HEK293 (cell line): Measurements from ENCODE around the gene TLCD3B.

Experiments
- CTCF ChIA-PET: fragments of 350-600 bp; formaldehyde crosslinking; extraction: SDS; loops from one replicate; lab custom pipeline; 2021; ENCODE audit warnings: antibody characterized with exemption; lab: Yijun Ruan, JAX
- POLR2A ChIA-PET: fragments of 300-600 bp; formaldehyde crosslinking; extraction: SDS; loops from one replicate; lab custom pipeline; 2020; ENCODE audit warnings: antibody characterized with exemption, inconsistent platforms; lab: Yijun Ruan, JAX
- H3K27ac ChIP-seq: fragments of 200-500 bp; sonication (Bioruptor generic); 2 replicates; pipeline ENCODE4 v1.5.1; 2014; ENCODE audit warnings: low read depth, low read length, control low read depth, inconsistent platforms; ENCODE audit errors: extremely low read depth
- H3K36me3 ChIP-seq, 2 experiments: fragments of 200-500 bp in 1 of 2; sonication (Bioruptor generic) in 1 of 2; 1 replicate in 1 of 2; 2 replicates in 1 of 2; pipeline ENCODE4 v1.5.1; 2014 to 2017; ENCODE audit warnings: inconsistent platforms in 2 of 2, low read length in 2 of 2; ENCODE audit not compliant: control insufficient read depth in 2 of 2, insufficient read depth in 1 of 2
- H3K4me1 ChIP-seq: fragments of 200-500 bp; sonication (Bioruptor generic); 2 replicates; pipeline ENCODE4 v1.5.1; 2014; ENCODE audit warnings: mild to moderate bottlenecking, low read length, inconsistent platforms; ENCODE audit not compliant: control insufficient read depth, insufficient read depth
- H3K4me3 ChIP-seq: 2 replicates; pipeline ENCODE4 v1.5.1; 2011; ENCODE audit warnings: low read depth, mild to moderate bottlenecking, control low read depth, low read length, moderate library complexity
- H3K9me3 ChIP-seq: fragments of 200-500 bp; sonication (Bioruptor generic); 2 replicates; pipeline ENCODE4 v1.5.1; 2014; ENCODE audit warnings: low read depth, low read length, inconsistent platforms; ENCODE audit not compliant: control insufficient read depth, insufficient read depth
- KLF8 ChIP-seq: fragments of 450-650 bp; formaldehyde crosslinking; IDR thresholded peaks from 2 replicates; pipeline ENCODE4 v1.5.1; 2016; ENCODE audit warnings: missing biosample characterization, missing genetic modification characterization
- MYNN ChIP-seq: fragments of 450-650 bp; formaldehyde crosslinking; IDR thresholded peaks from 2 replicates; pipeline ENCODE4 v1.5.1; 2016; ENCODE audit warnings: missing biosample characterization, missing genetic modification characterization, borderline replicate concordance
- SCRT1 ChIP-seq: fragments of 450-650 bp; formaldehyde crosslinking; IDR thresholded peaks from 2 replicates; pipeline ENCODE4 v1.5.1; 2016; ENCODE audit warnings: missing biosample characterization, missing genetic modification characterization, borderline replicate concordance
- ZBTB20 ChIP-seq: fragments of 450-650 bp; formaldehyde crosslinking; IDR thresholded peaks from 2 replicates; pipeline ENCODE4 v1.5.1; 2016; ENCODE audit warnings: missing biosample characterization, missing genetic modification characterization
- ZFHX2 ChIP-seq: fragments of 450-650 bp; formaldehyde crosslinking; conservative IDR thresholded peaks from 2 replicates; pipeline ENCODE4 v1.5.1; 2016; ENCODE audit warnings: missing biosample characterization, missing genetic modification characterization
- ZIC2 ChIP-seq: fragments of 450-650 bp; formaldehyde crosslinking; IDR thresholded peaks from 2 replicates; pipeline ENCODE4 v1.5.1; 2016; ENCODE audit warnings: missing biosample characterization, missing genetic modification characterization
- ZNF155 ChIP-seq: fragments of 450-650 bp; formaldehyde crosslinking; IDR thresholded peaks from 2 replicates; pipeline ENCODE4 v1.5.1; 2016; ENCODE audit warnings: missing biosample characterization, missing genetic modification characterization
- ZNF169 ChIP-seq: fragments of 450-650 bp; formaldehyde crosslinking; IDR thresholded peaks from 2 replicates; pipeline ENCODE4 v1.5.1; 2016; ENCODE audit warnings: missing biosample characterization, missing genetic modification characterization
- ZNF175 ChIP-seq: fragments of 450-650 bp; formaldehyde crosslinking; IDR thresholded peaks from 2 replicates; pipeline ENCODE4 v1.5.1; 2016; ENCODE audit warnings: missing biosample characterization, missing genetic modification characterization
- ZNF214 ChIP-seq: fragments of 450-650 bp; formaldehyde crosslinking; IDR thresholded peaks from 2 replicates; pipeline ENCODE4 v1.5.1; 2017; ENCODE audit warnings: missing biosample characterization, mild to moderate bottlenecking, missing genetic modification characterization, borderline replicate concordance
- ZNF266 ChIP-seq: fragments of 450-650 bp; formaldehyde crosslinking; IDR thresholded peaks from 2 replicates; pipeline ENCODE4 v1.5.1; 2016; ENCODE audit warnings: missing biosample characterization, missing genetic modification characterization, low read depth
- ZNF324 ChIP-seq: fragments of 450-650 bp; formaldehyde crosslinking; IDR thresholded peaks from 2 replicates; pipeline ENCODE4 v1.5.1; 2016; ENCODE audit warnings: missing biosample characterization, missing genetic modification characterization
- ZNF473 ChIP-seq: fragments of 450-650 bp; formaldehyde crosslinking; IDR thresholded peaks from 2 replicates; pipeline ENCODE4 v1.5.1; 2017; ENCODE audit warnings: missing biosample characterization, missing genetic modification characterization
- ZNF521 ChIP-seq: fragments of 450-650 bp; formaldehyde crosslinking; IDR thresholded peaks from 2 replicates; pipeline ENCODE4 v1.5.1; 2017; ENCODE audit warnings: missing biosample characterization, mild to moderate bottlenecking, missing genetic modification characterization
- ZNF555 ChIP-seq: fragments of 450-650 bp; formaldehyde crosslinking; conservative IDR thresholded peaks from 2 replicates; pipeline ENCODE4 v1.5.1; 2017; ENCODE audit warnings: missing biosample characterization, mild to moderate bottlenecking, missing genetic modification characterization, inconsistent platforms
- ZNF560 ChIP-seq: fragments of 450-650 bp; formaldehyde crosslinking; IDR thresholded peaks from 2 replicates; pipeline ENCODE4 v1.5.1; 2017; ENCODE audit warnings: missing biosample characterization, missing genetic modification characterization, borderline replicate concordance
- ZNF621 ChIP-seq: fragments of 450-650 bp; formaldehyde crosslinking; IDR thresholded peaks from 2 replicates; pipeline ENCODE4 v1.5.1; 2017; ENCODE audit warnings: missing biosample characterization, missing genetic modification characterization
- ZNF658 ChIP-seq: fragments of 450-650 bp; formaldehyde crosslinking; IDR thresholded peaks from 2 replicates; pipeline ENCODE4; 2016; ENCODE audit warnings: missing biosample characterization, missing genetic modification characterization
- ZNF677 ChIP-seq: fragments of 450-650 bp; IDR thresholded peaks from 2 replicates; pipeline ENCODE4 v1.5.0; 2018; ENCODE audit warnings: missing biosample characterization, mild to moderate bottlenecking, missing genetic modification characterization, moderate library complexity
- ZSCAN30 ChIP-seq: fragments of 450-650 bp; IDR thresholded peaks from 2 replicates; pipeline ENCODE4 v1.5.1; 2018; ENCODE audit warnings: missing biosample characterization, mild to moderate bottlenecking, missing genetic modification characterization, moderate library complexity
- TF ChIP-seq, protein P1 (sequence below): fragments of 450-650 bp; formaldehyde crosslinking; IDR thresholded peaks from 2 replicates; pipeline ENCODE4 v1.5.1; 2016; ENCODE audit warnings: missing biosample characterization, missing genetic modification characterization
- TF ChIP-seq, protein P2 (sequence below): fragments of 450-650 bp; formaldehyde crosslinking; IDR thresholded peaks from 2 replicates; pipeline ENCODE4 v1.5.1; 2016; ENCODE audit warnings: missing biosample characterization, missing genetic modification characterization
- TF ChIP-seq, protein P3 (sequence below): fragments of 450-650 bp; IDR thresholded peaks from 2 replicates; pipeline ENCODE4 v1.5.1; 2018; ENCODE audit warnings: missing biosample characterization, missing genetic modification characterization
- TF ChIP-seq, protein P4 (sequence below): fragments of 450-650 bp; formaldehyde crosslinking; conservative IDR thresholded peaks from 2 replicates; pipeline ENCODE4 v1.5.1; 2016; ENCODE audit warnings: low read depth, missing biosample characterization, missing genetic modification characterization
- TF ChIP-seq, protein P5 (sequence below): sonication (generic); formaldehyde crosslinking; IDR thresholded peaks from 2 replicates; pipeline ENCODE4 v1.8.1; 2022; ENCODE audit warnings: mild to moderate bottlenecking, moderate library complexity, missing genetic modification reagents
- TF ChIP-seq, protein P6 (sequence below): fragments of 450-650 bp; formaldehyde crosslinking; IDR thresholded peaks from 2 replicates; pipeline ENCODE4 v1.5.0; 2017; ENCODE audit warnings: missing biosample characterization, missing genetic modification characterization, borderline replicate concordance

TLCD3B gene

DNA sequence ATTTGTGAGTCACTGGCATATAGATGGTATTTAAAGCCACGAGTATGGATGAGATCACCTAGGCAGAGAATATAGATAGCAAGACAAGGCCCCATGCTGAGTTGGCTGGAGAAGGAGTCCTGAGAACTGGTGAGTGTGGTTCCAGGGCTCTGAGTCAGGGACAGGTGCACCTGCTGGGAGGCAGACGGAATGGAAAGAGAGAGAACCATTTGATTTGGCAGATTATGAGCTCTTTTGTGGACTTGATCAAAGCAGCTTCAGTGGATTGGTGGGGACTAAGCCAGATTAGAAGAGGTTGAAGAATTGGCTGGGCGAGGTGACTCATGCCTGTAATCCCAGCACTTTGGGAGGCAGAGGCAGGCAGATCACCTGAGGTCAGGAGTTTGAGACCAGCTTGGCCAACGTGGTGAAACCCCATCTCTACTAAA is 12.3 kb downstream of the TLCD3B start:
- H3K9me3 ChIP-seq, result no peaks in the 10 kb centered on the region
- H3K27ac ChIP-seq, result no peak overlapping the region
- CTCF ChIA-PET, result interaction anchor here (0.5 to 4.8 kb wide), 11 partner anchors 13 to 904 kb away, joined by 3 to 34 read pairs (median 3); partner anchors contain the start of genes INO80E and TLCD3B
- no peaks in the 10 kb centered on the region for H3K36me3 ChIP-seq
- POLR2A ChIA-PET, result interaction anchor here (1.4 to 2.3 kb wide), 4 partner anchors 23 to 211 kb away, joined by 5 to 11 read pairs (median 8); partner anchors contain the start of genes HIRIP3, INO80E and KCTD13
- H3K4me3 ChIP-seq, result no peak overlapping the region
- no peaks in the 10 kb centered on the region for H3K4me1 ChIP-seq
- TF ChIP-seq, protein P1, sequence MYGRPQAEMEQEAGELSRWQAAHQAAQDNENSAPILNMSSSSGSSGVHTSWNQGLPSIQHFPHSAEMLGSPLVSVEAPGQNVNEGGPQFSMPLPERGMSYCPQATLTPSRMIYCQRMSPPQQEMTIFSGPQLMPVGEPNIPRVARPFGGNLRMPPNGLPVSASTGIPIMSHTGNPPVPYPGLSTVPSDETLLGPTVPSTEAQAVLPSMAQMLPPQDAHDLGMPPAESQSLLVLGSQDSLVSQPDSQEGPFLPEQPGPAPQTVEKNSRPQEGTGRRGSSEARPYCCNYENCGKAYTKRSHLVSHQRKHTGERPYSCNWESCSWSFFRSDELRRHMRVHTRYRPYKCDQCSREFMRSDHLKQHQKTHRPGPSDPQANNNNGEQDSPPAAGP (tag by site-specific recombination), result no peak; the same call in 1 of the 2 replicates
- TF ChIP-seq ZNF560 (tag by site-specific recombination), result no peak
- no peak for TF ChIP-seq ZSCAN30 (tag by site-specific recombination)
- TF ChIP-seq, protein P2, sequence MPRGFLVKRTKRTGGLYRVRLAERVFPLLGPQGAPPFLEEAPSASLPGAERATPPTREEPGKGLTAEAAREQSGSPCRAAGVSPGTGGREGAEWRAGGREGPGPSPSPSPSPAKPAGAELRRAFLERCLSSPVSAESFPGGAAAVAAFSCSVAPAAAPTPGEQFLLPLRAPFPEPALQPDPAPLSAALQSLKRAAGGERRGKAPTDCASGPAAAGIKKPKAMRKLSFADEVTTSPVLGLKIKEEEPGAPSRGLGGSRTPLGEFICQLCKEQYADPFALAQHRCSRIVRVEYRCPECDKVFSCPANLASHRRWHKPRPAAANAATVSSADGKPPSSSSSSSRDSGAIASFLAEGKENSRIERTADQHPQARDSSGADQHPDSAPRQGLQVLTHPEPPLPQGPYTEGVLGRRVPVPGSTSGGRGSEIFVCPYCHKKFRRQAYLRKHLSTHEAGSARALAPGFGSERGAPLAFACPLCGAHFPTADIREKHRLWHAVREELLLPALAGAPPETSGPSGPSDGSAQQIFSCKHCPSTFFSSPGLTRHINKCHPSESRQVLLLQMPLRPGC, result no peak; the same call in none of the 2 replicates
- no peak for TF ChIP-seq ZNF214
- no peak for TF ChIP-seq ZNF555 (tag by site-specific recombination)
- TF ChIP-seq ZNF169 (tag by site-specific recombination), result no peak
- TF ChIP-seq MYNN (tag by site-specific recombination), result no peak
- no peak for TF ChIP-seq ZNF175 (tag by site-specific recombination)
- TF ChIP-seq ZFHX2 (tag by site-specific recombination), result no peak
- TF ChIP-seq, protein P3, sequence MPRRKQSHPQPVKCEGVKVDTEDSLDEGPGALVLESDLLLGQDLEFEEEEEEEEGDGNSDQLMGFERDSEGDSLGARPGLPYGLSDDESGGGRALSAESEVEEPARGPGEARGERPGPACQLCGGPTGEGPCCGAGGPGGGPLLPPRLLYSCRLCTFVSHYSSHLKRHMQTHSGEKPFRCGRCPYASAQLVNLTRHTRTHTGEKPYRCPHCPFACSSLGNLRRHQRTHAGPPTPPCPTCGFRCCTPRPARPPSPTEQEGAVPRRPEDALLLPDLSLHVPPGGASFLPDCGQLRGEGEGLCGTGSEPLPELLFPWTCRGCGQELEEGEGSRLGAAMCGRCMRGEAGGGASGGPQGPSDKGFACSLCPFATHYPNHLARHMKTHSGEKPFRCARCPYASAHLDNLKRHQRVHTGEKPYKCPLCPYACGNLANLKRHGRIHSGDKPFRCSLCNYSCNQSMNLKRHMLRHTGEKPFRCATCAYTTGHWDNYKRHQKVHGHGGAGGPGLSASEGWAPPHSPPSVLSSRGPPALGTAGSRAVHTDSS, result no peak
- peak; percentile 90 for TF ChIP-seq ZNF621 (tag by site-specific recombination)
- TF ChIP-seq ZNF677, result no peak
- no peak for TF ChIP-seq ZNF658 (tag by site-specific recombination)
- TF ChIP-seq ZNF266 (tag by site-specific recombination), result no peak
- TF ChIP-seq, protein P4, sequence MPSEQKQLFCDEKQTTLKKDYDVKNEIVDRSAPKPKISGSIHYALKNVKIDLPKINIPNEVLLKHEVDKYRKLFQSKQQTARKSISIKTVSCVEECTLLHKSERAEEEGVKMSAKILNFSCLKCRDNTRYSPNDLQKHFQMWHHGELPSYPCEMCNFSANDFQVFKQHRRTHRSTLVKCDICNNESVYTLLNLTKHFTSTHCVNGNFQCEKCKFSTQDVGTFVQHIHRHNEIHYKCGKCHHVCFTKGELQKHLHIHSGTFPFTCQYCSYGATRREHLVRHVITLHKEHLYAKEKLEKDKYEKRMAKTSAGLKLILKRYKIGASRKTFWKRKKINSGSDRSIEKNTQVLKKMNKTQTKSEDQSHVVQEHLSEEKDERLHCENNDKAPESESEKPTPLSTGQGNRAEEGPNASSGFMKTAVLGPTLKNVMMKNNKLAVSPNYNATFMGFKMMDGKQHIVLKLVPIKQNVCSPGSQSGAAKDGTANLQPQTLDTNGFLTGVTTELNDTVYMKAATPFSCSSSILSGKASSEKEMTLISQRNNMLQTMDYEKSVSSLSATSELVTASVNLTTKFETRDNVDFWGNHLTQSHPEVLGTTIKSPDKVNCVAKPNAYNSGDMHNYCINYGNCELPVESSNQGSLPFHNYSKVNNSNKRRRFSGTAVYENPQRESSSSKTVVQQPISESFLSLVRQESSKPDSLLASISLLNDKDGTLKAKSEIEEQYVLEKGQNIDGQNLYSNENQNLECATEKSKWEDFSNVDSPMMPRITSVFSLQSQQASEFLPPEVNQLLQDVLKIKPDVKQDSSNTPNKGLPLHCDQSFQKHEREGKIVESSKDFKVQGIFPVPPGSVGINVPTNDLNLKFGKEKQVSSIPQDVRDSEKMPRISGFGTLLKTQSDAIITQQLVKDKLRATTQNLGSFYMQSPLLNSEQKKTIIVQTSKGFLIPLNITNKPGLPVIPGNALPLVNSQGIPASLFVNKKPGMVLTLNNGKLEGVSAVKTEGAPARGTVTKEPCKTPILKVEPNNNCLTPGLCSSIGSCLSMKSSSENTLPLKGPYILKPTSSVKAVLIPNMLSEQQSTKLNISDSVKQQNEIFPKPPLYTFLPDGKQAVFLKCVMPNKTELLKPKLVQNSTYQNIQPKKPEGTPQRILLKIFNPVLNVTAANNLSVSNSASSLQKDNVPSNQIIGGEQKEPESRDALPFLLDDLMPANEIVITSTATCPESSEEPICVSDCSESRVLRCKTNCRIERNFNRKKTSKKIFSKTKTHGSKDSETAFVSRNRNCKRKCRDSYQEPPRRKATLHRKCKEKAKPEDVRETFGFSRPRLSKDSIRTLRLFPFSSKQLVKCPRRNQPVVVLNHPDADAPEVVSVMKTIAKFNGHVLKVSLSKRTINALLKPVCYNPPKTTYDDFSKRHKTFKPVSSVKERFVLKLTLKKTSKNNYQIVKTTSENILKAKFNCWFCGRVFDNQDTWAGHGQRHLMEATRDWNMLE, result no peak
- peak; percentile 76 for TF ChIP-seq KLF8 (tag by site-specific recombination)
- TF ChIP-seq ZNF155 (tag by site-specific recombination), result no peak
- TF ChIP-seq, protein P5, sequence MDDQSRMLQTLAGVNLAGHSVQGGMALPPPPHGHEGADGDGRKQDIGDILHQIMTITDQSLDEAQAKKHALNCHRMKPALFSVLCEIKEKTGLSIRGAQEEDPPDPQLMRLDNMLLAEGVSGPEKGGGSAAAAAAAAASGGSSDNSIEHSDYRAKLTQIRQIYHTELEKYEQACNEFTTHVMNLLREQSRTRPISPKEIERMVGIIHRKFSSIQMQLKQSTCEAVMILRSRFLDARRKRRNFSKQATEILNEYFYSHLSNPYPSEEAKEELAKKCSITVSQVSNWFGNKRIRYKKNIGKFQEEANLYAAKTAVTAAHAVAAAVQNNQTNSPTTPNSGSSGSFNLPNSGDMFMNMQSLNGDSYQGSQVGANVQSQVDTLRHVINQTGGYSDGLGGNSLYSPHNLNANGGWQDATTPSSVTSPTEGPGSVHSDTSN (CRISPR knock-in tag), result no peak
- TF ChIP-seq, protein P6, sequence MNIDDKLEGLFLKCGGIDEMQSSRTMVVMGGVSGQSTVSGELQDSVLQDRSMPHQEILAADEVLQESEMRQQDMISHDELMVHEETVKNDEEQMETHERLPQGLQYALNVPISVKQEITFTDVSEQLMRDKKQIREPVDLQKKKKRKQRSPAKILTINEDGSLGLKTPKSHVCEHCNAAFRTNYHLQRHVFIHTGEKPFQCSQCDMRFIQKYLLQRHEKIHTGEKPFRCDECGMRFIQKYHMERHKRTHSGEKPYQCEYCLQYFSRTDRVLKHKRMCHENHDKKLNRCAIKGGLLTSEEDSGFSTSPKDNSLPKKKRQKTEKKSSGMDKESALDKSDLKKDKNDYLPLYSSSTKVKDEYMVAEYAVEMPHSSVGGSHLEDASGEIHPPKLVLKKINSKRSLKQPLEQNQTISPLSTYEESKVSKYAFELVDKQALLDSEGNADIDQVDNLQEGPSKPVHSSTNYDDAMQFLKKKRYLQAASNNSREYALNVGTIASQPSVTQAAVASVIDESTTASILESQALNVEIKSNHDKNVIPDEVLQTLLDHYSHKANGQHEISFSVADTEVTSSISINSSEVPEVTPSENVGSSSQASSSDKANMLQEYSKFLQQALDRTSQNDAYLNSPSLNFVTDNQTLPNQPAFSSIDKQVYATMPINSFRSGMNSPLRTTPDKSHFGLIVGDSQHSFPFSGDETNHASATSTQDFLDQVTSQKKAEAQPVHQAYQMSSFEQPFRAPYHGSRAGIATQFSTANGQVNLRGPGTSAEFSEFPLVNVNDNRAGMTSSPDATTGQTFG, result no peak
- no peak for TF ChIP-seq ZNF324 (tag by site-specific recombination)
- peak; percentile 75 for TF ChIP-seq ZBTB20 (tag by site-specific recombination)
- no peak for TF ChIP-seq ZNF521 (tag by site-specific recombination)
- TF ChIP-seq ZNF473, result peak; percentile 74
- peak; percentile 88 for TF ChIP-seq ZIC2 (tag by site-specific recombination)
- no peak for TF ChIP-seq SCRT1
